Measurements from ENCODE around the gene HDAC4. TPM values are rescaled to one million over a fixed set of nuclear protein-coding genes. Genes with fewer than 3 reads are reported as not detected.

HDAC4 gene
- total and polyA plus RNA-seq, 9 of the 15 experiments (the other 6 are each of a cell fraction or from before 2014, with no cell fraction given), result 0.11 to 20.2 (median 4.0) TPM

DNA sequence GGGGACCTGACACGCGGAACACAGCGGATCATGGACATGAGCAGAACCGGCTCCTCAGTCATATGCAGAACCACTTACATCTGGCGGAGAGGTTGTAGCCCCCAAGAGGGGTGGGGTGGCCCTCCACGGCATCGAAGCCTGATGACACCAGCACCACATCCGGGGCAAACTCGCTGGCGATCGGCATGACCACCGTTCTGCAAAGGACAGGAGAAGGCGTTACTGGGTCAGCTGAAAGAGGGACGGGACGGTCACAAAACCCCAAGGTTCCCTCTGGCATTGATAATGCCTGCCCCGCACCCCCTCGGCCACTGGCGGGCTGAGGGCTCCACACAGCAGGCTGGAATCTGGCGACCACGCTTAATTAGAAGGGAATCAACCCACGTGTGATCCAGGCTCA is 332.4 kb downstream of the HDAC4 start (continued):
- TF ChIP-seq HNRNPUL1 (IDR thresholded peaks at IDR 0.05; ENCODE audit: low read length), result no peak

DNA sequence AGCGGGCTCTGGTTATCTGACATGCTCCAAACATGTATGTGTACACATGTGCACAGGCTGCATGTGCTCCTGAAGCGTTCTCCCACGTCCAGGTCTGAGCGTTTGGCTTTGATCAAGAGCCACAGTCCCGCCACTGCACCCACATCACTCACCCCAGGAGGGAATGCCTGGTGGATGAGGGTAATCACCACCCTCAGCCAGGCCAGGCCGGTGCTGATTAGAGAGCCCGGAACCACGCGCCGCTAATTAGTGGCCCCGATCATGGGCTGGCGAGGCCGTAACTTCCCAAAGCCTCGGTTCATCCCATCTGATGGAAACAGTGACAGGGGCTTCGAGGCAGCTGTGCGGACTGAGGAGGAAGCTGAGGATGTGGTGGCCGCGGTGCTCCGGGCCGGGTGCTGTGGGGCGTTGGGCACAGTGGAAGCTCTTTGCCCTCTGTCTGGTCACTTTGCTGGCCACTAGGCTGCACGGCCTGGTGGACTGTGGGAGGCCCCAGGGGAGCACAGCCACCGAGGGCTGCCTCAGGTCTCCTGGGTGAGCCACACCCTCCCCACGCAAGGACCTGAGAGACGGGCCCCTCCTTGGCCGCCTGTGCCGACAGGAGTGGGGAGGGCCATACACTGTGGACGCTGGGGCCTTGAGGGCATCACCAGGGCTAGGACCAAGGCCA is 333.5 kb downstream of the HDAC4 start:
- POLR2A ChIA-PET, result interaction anchor here (1.0 kb wide), 1 partner anchor 18 kb away, joined by 3 read pairs; no protein-coding TSS in a partner anchor
- Histone ChIP-seq H2AFZ (ENCODE audit: low read depth, low read length) (no peak overlapping the region), H3K27me3 (ENCODE audit: control insufficient read depth in 2 of 2, insufficient read depth in 2 of 2, low read length in 2 of 2) (no peaks in the 10 kb centered on the region), H3K9me3 (replicated peaks; ENCODE audit: control insufficient read depth, insufficient read depth, low read depth, low read length) (no peaks in the 10 kb centered on the region), H3K4me2 (ENCODE audit: insufficient read depth, low read length) (no peak overlapping the region), H3K4me3 (no peak overlapping the region), H3K4me1 (replicated peaks in 1 of 2; ENCODE audit: control insufficient read depth in 2 of 2, insufficient read depth in 2 of 2, low read length in 2 of 2) (no peaks in the 10 kb centered on the region), H3K36me3 (ENCODE audit: control insufficient read depth, insufficient read depth, low read length) (no peaks in the 10 kb centered on the region), H3K27ac (ENCODE audit: extremely low read depth, low read depth, low read length) (no peak overlapping the region), H3K9ac (ENCODE audit: insufficient read depth in 1 of 2, low read depth in 2 of 2, low read length in 2 of 2) (no peak overlapping the region; a peak in 1 of 4 replicates), H4K20me1 (replicated peaks; ENCODE audit: control insufficient read depth, insufficient read depth, low read length) (no peaks in the 10 kb centered on the region), H3K79me2 (ENCODE audit: control insufficient read depth, insufficient read depth, low read length) (no peaks in the 10 kb centered on the region), H3K9me1 (ENCODE audit: control insufficient read depth, insufficient read depth, low read length) (no peaks in the 10 kb centered on the region)
- WGBS (ENCODE audit: insufficient coverage, low coverage, missing lambda C conversion rate), result 93% methylated on average over 13 of the region's 28 CpGs
- ATAC-seq, result no peak
- CTCF ChIA-PET (ENCODE audit: low intra/inter-chr PET ratio), result no interaction called here
- TF ChIP-seq ELF1 (tag; IDR thresholded peaks at IDR 0.05) (no peak), RHOXF2B (CRISPR knock-in tag; conservative IDR thresholded peaks at IDR 0.05) (no peak), FOXK2 (conservative IDR thresholded peaks at IDR 0.05 in 1 of 2, IDR thresholded peaks at IDR 0.05 in 1 of 2; ENCODE audit: low read depth in 2 of 2) (no peak), ZKSCAN1 (IDR thresholded peaks at IDR 0.05; ENCODE audit: low read depth, low read length) (no peak)
- TF ChIP-seq, protein P1, sequence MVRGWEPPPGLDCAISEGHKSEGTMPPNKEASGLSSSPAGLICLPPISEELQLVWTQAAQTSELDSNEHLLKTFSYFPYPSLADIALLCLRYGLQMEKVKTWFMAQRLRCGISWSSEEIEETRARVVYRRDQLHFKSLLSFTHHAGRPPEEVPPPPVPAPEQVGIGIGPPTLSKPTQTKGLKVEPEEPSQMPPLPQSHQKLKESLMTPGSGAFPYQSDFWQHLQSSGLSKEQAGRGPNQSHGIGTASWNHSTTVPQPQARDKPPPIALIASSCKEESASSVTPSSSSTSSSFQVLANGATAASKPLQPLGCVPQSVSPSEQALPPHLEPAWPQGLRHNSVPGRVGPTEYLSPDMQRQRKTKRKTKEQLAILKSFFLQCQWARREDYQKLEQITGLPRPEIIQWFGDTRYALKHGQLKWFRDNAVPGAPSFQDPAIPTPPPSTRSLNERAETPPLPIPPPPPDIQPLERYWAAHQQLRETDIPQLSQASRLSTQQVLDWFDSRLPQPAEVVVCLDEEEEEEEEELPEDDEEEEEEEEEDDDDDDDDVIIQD (CRISPR knock-in tag; IDR thresholded peaks at IDR 0.05), result no peak
- in situ Hi-C loops (cut with MboI), result no loop called here
- intact Hi-C loops (cut with micrococcal nuclease), result no loop called here
- no peak for FAIRE-seq
- no peak for DNase-seq (ENCODE audit: extremely low read depth in 1 of 4, low spot score in 3 of 4)
- no TSS peak for BruUV-seq (replicated peaks)
